ENCODE data around the gene WNT5B.
"Not testable (repeated sequence)": the region's sequence is repeated elsewhere in the genome, so short reads cannot be mapped to it uniquely, and the experiment has no call there.

Gene WNT5B

GRCh38 chr12:1594261-1595025 is 34.6 kb upstream of the WNT5B start, which contains the start of gene FBXL14:
Gene FBXL14 (minus strand): TSS chr12:1594581. CDS start chr12:1594066, 515 bp downstream.
- TF ChIP-seq, protein P1, sequence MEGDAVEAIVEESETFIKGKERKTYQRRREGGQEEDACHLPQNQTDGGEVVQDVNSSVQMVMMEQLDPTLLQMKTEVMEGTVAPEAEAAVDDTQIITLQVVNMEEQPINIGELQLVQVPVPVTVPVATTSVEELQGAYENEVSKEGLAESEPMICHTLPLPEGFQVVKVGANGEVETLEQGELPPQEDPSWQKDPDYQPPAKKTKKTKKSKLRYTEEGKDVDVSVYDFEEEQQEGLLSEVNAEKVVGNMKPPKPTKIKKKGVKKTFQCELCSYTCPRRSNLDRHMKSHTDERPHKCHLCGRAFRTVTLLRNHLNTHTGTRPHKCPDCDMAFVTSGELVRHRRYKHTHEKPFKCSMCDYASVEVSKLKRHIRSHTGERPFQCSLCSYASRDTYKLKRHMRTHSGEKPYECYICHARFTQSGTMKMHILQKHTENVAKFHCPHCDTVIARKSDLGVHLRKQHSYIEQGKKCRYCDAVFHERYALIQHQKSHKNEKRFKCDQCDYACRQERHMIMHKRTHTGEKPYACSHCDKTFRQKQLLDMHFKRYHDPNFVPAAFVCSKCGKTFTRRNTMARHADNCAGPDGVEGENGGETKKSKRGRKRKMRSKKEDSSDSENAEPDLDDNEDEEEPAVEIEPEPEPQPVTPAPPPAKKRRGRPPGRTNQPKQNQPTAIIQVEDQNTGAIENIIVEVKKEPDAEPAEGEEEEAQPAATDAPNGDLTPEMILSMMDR (IDR thresholded peaks at IDR 0.05; ENCODE audit: insufficient read depth, low read length, poor library complexity, severe bottlenecking) = peak; percentile 7
- Histone ChIP-seq H3K27me3 (replicated peaks; ENCODE audit: control insufficient read depth, insufficient read depth, low read length) (no peaks in the 10 kb centered on the region), H3K36me3 (ENCODE audit: control insufficient read depth, insufficient read depth, low read length) (no peaks in the 10 kb centered on the region), H3K4me3 (replicated peaks; ENCODE audit: low read depth, low read length) (peak within 1 kb of the TSS; percentile 72)
- DNase-seq (ENCODE audit: extremely low read depth, insufficient read length) = peak; percentile 93

- no peak for DNase-seq (ENCODE audit: extremely low read depth, insufficient read length)
- TF ChIP-seq, protein P1 (IDR thresholded peaks at IDR 0.05; ENCODE audit: insufficient read depth, low read length, poor library complexity, severe bottlenecking) = no peak
- Histone ChIP-seq H3K4me3 (replicated peaks; ENCODE audit: low read depth, low read length) (peak overlapping the region; percentile 72), H3K36me3 (ENCODE audit: control insufficient read depth, insufficient read depth, low read length) (no peaks in the 10 kb centered on the region), H3K27me3 (replicated peaks; ENCODE audit: control insufficient read depth, insufficient read depth, low read length) (no peaks in the 10 kb centered on the region)
These were observed 33.9 kb upstream of the WNT5B start for GRCh38 chr12:1595026-1595561.

GRCh38 chr12:1595690-1596347 is 33.2 kb upstream of the WNT5B start:
- Histone ChIP-seq H3K36me3 (ENCODE audit: control insufficient read depth, insufficient read depth, low read length) (no peaks in the 10 kb centered on the region), H3K27me3 (replicated peaks; ENCODE audit: control insufficient read depth, insufficient read depth, low read length) (no peaks in the 10 kb centered on the region), H3K4me3 (replicated peaks; ENCODE audit: low read depth, low read length) (no peak overlapping the region)
- TF ChIP-seq, protein P1 (IDR thresholded peaks at IDR 0.05; ENCODE audit: insufficient read depth, low read length, poor library complexity, severe bottlenecking) = no peak
- DNase-seq (ENCODE audit: extremely low read depth, insufficient read length) = no peak

DNA sequence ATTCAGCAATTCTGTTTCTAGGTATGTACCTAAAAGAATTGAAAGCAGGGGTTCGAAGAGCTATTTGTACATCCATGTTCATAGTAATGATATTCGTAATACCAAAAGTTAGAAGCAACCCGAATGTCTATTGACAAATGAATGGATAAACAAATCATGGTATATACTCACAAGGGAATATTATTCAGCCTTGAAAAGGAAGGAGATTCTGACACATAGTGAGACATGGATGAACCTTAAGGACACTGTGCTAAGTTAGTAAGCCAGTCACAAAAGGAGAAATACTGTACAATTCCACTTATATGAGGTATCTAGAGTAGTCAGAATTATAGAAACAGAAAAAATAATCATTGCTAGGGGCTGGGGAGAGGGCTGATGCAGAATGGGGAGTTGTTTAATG is 30.3 kb upstream of the WNT5B start:
- TF ChIP-seq, protein P1 (IDR thresholded peaks at IDR 0.05; ENCODE audit: insufficient read depth, low read length, poor library complexity, severe bottlenecking) = no peak
- Histone ChIP-seq H3K4me3 (replicated peaks; ENCODE audit: low read depth, low read length) (no peak overlapping the region), H3K36me3 (ENCODE audit: control insufficient read depth, insufficient read depth, low read length) (no peaks in the 10 kb centered on the region), H3K27me3 (replicated peaks; ENCODE audit: control insufficient read depth, insufficient read depth, low read length) (no peaks in the 10 kb centered on the region)
- DNase-seq (ENCODE audit: extremely low read depth, insufficient read length) = no peak

DNA sequence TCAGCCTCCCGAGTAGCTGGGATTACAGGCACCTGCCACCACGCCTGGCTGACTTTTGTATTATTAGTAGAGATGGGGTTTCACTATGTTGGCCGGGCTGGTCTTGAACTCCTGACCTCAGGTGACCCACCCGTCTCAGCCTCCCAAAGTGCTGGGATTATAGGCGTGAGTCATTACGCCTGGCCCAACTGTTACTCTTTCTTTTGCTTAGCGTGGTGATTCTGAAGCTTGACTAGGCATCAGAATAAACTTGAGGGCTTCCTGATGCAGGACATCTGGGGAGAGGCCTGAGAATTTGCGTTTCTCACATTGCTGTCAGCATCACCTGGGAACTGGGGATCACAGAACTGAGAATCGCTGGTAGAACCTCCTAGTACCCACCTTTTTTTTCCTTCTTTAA is 26.3 kb upstream of the WNT5B start:
- not testable (repeated sequence) for H3K36me3 ChIP-seq (ENCODE audit: control insufficient read depth, insufficient read depth, low read length); H3K27me3 ChIP-seq (replicated peaks; ENCODE audit: control insufficient read depth, insufficient read depth, low read length); H3K4me3 ChIP-seq (replicated peaks; ENCODE audit: low read depth, low read length); DNase-seq (ENCODE audit: extremely low read depth, insufficient read length)

Measured in GM06990 (cell line).